Gastroesophageal sphincter (tissue), 4 donors: ENCODE data around the gene ZSCAN18. TPM values are rescaled to one million over a fixed set of nuclear protein-coding genes. Genes with fewer than 3 reads are reported as not detected.

Experiments used
- ATAC-seq: fragments of 150-250 bp; one replicate; pipeline ENCODE4 v1.9.1; 2016; ENCODE audit warnings: mild to moderate bottlenecking, moderate library complexity
- H3K27ac ChIP-seq, 4 donors: fragments of 200-600 bp; sonication (generic) in 3 of 4; 1 replicate in 3 of 4; 2 replicates in 1 of 4; pipeline ENCODE4 v1.5.1; 2016 to 2019
- H3K27me3 ChIP-seq: fragments of 200-600 bp; sonication (generic); one replicate; pipeline ENCODE4 v1.5.1; 2019
- H3K36me3 ChIP-seq, 2 donors: fragments of 200-600 bp; sonication (generic); one replicate each; pipeline ENCODE4 v1.5.1; 2019; ENCODE audit warnings: control low read depth in 1 of 2
- H3K4me1 ChIP-seq, 3 donors: fragments of 200-600 bp; sonication (generic); 1 replicate in 2 of 3; 2 replicates in 1 of 3; pipeline ENCODE4 v1.5.1; 2016 to 2019; ENCODE audit warnings: control low read depth in 2 of 3
- H3K4me3 ChIP-seq, 2 donors: fragments of 200-600 bp; sonication (generic); one replicate each; pipeline ENCODE4 v1.5.1; 2019; ENCODE audit warnings: mild to moderate bottlenecking in 1 of 2, moderate library complexity in 1 of 2
- H3K9me3 ChIP-seq, 3 donors: fragments of 200-600 bp; sonication (generic); one replicate each; pipeline ENCODE4 v1.5.1; 2017 to 2019; ENCODE audit warnings: control low read depth in 2 of 3
- EP300 ChIP-seq: sonication (generic); formaldehyde crosslinking; IDR thresholded peaks from one replicate; pipeline ENCODE4 v1.6.1; 2017; ENCODE audit warnings: antibody characterized with exemption, mild to moderate bottlenecking
- POLR2A ChIP-seq, 2 donors: fragments of 450-650 bp; IDR thresholded peaks; one replicate each; pipeline ENCODE4 v1.6.1; 2017; ENCODE audit warnings: antibody characterized with exemption in 2 of 2, mild to moderate bottlenecking in 2 of 2, moderate library complexity in 1 of 2
- POLR2AphosphoS5 ChIP-seq: sonication (generic); formaldehyde crosslinking; IDR thresholded peaks from one replicate; pipeline ENCODE4 v1.6.1; 2017; ENCODE audit warnings: antibody characterized with exemption
- WGBS, 2 donors: methylation state at CpG; one replicate each; pipeline ENCODE4 v1.1.5; 2018; ENCODE audit warnings: low coverage in 1 of 2; 5-methylcytosine and 5-hydroxymethylcytosine counted together
- total RNA-seq, 4 donors: library from RNA; depleted of rRNA; stranded (reverse); fragments of >200 nt; gene quantifications; one replicate each; pipeline ENCODE4 v1.1.0, GENCODE V29; 2016
- TF ChIP-seq, protein P1 (sequence below), 4 experiments: fragments of 200-600 bp in 2 of 4; fragments of 450-650 bp in 2 of 4; sonication (generic) in 1 of 4; IDR thresholded peaks; one replicate each; pipeline ENCODE4 v1.5.1; 2017 to 2019; ENCODE audit warnings: antibody characterized with exemption in 4 of 4, mild to moderate bottlenecking in 2 of 4, moderate library complexity in 2 of 4

ZSCAN18 gene
- total RNA-seq, 4 donors from 2014 or later: 82.4 to 144 (median 123) TPM

DNA sequence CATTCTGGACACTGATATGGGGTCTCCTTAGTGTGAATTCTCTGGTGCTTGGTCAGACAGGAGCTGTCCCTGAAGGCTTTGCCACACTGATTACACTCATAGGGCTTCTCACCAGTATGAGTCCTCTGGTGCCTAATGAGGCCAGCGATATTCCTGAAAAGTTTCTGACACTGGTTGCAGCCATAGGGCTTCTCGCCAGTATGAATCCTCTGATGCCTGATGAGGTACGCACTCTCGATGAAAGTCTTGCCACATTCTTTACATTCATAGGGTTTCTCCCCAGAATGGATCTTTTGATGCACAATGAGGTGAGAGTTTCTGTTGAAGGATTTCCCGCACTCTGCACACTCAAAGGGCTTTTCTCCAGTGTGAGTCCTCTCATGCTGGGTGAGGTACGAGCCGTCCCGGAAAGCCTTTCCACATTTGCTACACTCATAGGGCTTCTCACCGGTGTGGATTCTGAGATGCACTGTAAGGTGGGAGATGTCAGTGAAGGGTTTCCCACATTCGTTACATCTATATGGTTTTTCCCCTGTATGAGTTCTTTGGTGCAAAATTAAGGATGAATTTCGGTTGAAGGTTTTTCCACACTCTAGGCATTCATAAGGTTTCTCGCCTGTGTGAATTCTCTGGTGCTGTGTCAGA lies 30.1 kb upstream of the ZSCAN18 start:
- H3K4me3 ChIP-seq: no peak overlapping the region

DNA sequence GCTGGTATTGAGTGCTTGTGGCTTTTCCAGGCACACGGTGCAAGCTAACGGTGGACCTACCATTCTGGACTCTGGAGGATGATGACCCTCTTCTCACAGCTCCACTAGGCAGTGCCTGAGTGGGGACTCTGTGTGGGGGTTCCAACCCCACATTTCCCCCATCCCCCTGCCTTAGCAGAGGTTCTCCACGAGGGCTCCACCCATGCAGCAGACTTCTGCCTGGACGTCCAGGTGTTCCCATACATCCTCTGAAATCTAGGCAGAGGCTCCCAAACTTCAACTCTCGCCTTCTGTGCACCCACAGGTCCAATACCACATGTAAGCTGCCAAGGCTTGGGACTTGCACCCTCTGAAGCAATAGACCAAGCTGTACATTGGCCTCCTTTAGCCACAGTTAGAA lies 25.3 kb upstream of the ZSCAN18 start:
- H3K9me3 ChIP-seq: peaks cover 2 to 100% (median 26%) of the 10 kb centered on the region in 3 donors
- WGBS, 2 donors: 47% methylated on average over 3 of the region's 5 CpGs; no CpG with 5 or more reads in 1 of the 2 donors
- peaks cover 0 to 25% of the 10 kb centered on the region in 2 donors for H3K36me3 ChIP-seq
- ATAC-seq: no peak
- H3K4me3 ChIP-seq: no peak overlapping the region
- TF ChIP-seq EP300 (no peak), POLR2A (IDR thresholded peaks at IDR 0.05) (no peak), POLR2AphosphoS5 (no peak)
- H3K27ac ChIP-seq: no peak overlapping the region
- H3K27me3 ChIP-seq: peaks cover 10% of the 10 kb centered on the region
- no peaks in the 10 kb centered on the region for H3K4me1 ChIP-seq

More for the DNA sequence above, 30.1 kb upstream of the ZSCAN18 start:
- ATAC-seq: no peak
- H3K27ac ChIP-seq: no peak overlapping the region
- H3K4me1 ChIP-seq: no peaks in the 10 kb centered on the region
- no peaks in the 10 kb centered on the region for H3K27me3 ChIP-seq
- TF ChIP-seq, protein P1, sequence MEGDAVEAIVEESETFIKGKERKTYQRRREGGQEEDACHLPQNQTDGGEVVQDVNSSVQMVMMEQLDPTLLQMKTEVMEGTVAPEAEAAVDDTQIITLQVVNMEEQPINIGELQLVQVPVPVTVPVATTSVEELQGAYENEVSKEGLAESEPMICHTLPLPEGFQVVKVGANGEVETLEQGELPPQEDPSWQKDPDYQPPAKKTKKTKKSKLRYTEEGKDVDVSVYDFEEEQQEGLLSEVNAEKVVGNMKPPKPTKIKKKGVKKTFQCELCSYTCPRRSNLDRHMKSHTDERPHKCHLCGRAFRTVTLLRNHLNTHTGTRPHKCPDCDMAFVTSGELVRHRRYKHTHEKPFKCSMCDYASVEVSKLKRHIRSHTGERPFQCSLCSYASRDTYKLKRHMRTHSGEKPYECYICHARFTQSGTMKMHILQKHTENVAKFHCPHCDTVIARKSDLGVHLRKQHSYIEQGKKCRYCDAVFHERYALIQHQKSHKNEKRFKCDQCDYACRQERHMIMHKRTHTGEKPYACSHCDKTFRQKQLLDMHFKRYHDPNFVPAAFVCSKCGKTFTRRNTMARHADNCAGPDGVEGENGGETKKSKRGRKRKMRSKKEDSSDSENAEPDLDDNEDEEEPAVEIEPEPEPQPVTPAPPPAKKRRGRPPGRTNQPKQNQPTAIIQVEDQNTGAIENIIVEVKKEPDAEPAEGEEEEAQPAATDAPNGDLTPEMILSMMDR (IDR thresholded peaks at IDR 0.05): no peak
- TF ChIP-seq EP300 (no peak), POLR2A (IDR thresholded peaks at IDR 0.05) (no peak), POLR2AphosphoS5 (no peak)
- H3K9me3 ChIP-seq: peaks cover 9 to 100% (median 37%) of the 10 kb centered on the region in 3 donors
- H3K36me3 ChIP-seq: peaks cover 7 to 70% of the 10 kb centered on the region in 2 donors
- 92 to 100% methylated on average over 7 to 12 of the region's 12 CpGs for WGBS, 2 donors

- no peak for ATAC-seq
- Histone ChIP-seq H3K9me3 (peaks cover 0 to 100% (median 6%) of the 10 kb centered on the region in 3 donors), H3K4me1 (no peaks in the 10 kb centered on the region), H3K36me3 (peaks cover 0 to 15% of the 10 kb centered on the region in 2 donors), H3K4me3 (no peak overlapping the region), H3K27me3 (peaks cover 30% of the 10 kb centered on the region), H3K27ac (no peak overlapping the region)
- 76 to 86% methylated on average over 5 of the region's 5 CpGs for WGBS, 2 donors
- TF ChIP-seq POLR2AphosphoS5 (no peak), POLR2A (IDR thresholded peaks at IDR 0.05) (no peak), EP300 (no peak)
- TF ChIP-seq, protein P1 (IDR thresholded peaks at IDR 0.05): no peak
Observed at GRCh38 chr19:58118979-58119733, 21.1 kb upstream of the ZSCAN18 start.

DNA sequence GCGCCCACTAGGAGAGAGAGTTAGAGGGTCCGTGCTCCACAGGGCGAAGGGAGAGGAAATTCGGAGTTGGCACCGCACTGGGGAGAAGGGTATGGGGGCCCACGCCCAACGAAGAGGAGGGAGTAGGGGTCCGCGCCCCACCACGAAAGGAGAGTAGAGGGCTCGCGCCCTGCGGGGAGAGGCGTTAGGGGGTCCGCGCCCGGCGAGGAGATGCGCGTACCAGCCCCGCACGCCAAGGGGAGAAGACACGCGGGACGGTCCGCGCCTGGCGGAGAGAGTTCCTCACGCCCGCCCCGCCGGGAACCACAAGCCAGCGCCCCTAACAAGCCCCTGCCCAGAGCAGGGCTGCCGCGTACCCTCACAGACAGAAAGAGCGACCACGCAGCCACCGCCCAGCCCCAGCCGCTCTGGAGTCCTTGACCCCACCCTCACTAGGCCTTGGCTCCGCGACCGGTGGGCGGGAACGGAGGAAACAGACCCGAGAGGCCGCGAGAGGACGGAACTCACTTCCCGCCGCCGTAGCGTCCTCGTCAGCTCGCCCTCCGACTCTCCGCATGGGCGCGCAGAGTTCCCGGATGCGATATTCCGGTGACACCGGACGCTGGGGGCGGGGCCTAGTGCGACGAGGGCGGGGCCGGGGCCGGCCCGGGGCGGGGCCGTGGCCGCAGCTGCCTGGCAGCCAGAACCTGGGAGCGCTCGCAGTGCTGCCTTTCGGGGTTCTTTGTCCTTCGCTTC lies 20.0 kb upstream of the ZSCAN18 start:
- peaks cover 0 to 100% (median 6%) of the 10 kb centered on the region in 3 donors for H3K9me3 ChIP-seq
- H3K27me3 ChIP-seq: peaks cover 30% of the 10 kb centered on the region
- H3K36me3 ChIP-seq: peaks cover 0 to 15% of the 10 kb centered on the region in 2 donors
- TF ChIP-seq, protein P1 (IDR thresholded peaks at IDR 0.05): no peak
- TF ChIP-seq POLR2AphosphoS5 (no peak), POLR2A (IDR thresholded peaks at IDR 0.05) (no peak), EP300 (no peak)
- H3K4me1 ChIP-seq: no peaks in the 10 kb centered on the region
- 4 to 5% methylated on average over 15 to 26 of the region's 77 CpGs for whole genome bisulfite sequencing, 2 donors
- no peak overlapping the region for H3K4me3 ChIP-seq
- ATAC-seq: no peak
- no peak overlapping the region for H3K27ac ChIP-seq

DNA sequence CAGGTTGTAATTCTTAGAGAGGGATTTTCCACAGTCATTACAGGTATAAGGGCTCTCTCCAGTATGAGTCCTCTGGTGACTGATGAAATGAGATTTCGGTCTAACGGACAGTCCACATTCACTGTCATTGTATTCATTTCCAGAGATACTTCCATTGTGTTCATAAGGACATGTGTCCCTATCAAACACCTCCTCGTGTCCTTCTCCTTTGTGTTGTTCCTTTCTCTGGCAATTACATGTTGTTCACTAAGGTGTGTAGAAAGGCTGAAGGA lies 10.5 kb upstream of the ZSCAN18 start:
- 79 to 100% methylated on average over 3 of the region's 3 CpGs for WGBS, 2 donors
- Histone ChIP-seq H3K36me3 (no peaks in the 10 kb centered on the region), H3K4me1 (no peaks in the 10 kb centered on the region), H3K4me3 (no peak overlapping the region), H3K27ac (no peak overlapping the region), H3K9me3 (peaks cover 0 to 99% (median 10%) of the 10 kb centered on the region in 3 donors), H3K27me3 (no peaks in the 10 kb centered on the region)
- TF ChIP-seq POLR2A (IDR thresholded peaks at IDR 0.05) (no peak), EP300 (no peak), POLR2AphosphoS5 (no peak)
- TF ChIP-seq, protein P1 (IDR thresholded peaks at IDR 0.05): no peak
- ATAC-seq: no peak
